OCI-LY7 (cell line): ENCODE measurements around the gene SCGB1D1. TPM values are rescaled to one million over a fixed set of nuclear protein-coding genes. Genes with fewer than 3 reads are reported as not detected.

Source experiments
- BruUV-seq: library from RNA; stranded (reverse); fragments of 400-500 nt; replicated peaks from 2 replicates; lab custom pipeline; 2021; lab: Mats Ljungman, UMichigan
- CTCF ChIA-PET: fragments of 300-600 bp; sonication (Branson Sonifier 250); formaldehyde crosslinking; loops from one replicate; lab custom pipeline; 2022; ENCODE audit warnings: antibody characterized with exemption; ENCODE audit not compliant: unreplicated experiment; lab: Charles Lee
- POLR2A ChIA-PET: fragments of 300-600 bp; sonication (Branson Sonifier 250); formaldehyde crosslinking; loops from one replicate; lab custom pipeline; 2022; ENCODE audit warnings: antibody characterized with exemption; lab: Charles Lee
- DNase-seq: peaks from one replicate; pipeline ENCODE4 v3.0.0-alpha.2; 2015; ENCODE audit warnings: low spot score
- H2AFZ ChIP-seq: fragments of 200-600 bp; sonication (generic), shearing (Covaris generic); 2 replicates; pipeline ENCODE4 v1.6.1; 2014; ENCODE audit warnings: mild to moderate bottlenecking, antibody characterized with exemption, low read length, moderate library complexity
- H3K27ac ChIP-seq: fragments of 200-600 bp; sonication (generic); 2 replicates; pipeline ENCODE4 v1.5.1; 2014; ENCODE audit warnings: mixed run types, low read depth, mild to moderate bottlenecking, moderate library complexity, low read length, inconsistent platforms; ENCODE audit not compliant: poor library complexity, severe bottlenecking
- H3K36me3 ChIP-seq: fragments of 200-600 bp; sonication (generic); 2 replicates; pipeline ENCODE4 v1.6.1; 2014; ENCODE audit warnings: mild to moderate bottlenecking, antibody characterized with exemption, low read length, moderate library complexity, mixed read lengths; ENCODE audit not compliant: insufficient read depth
- H3K4me1 ChIP-seq: fragments of 200-600 bp; sonication (generic); 2 replicates; pipeline ENCODE4 v1.5.1; 2014; ENCODE audit warnings: mild to moderate bottlenecking, low read length; ENCODE audit not compliant: insufficient read depth, poor library complexity, severe bottlenecking
- H3K4me2 ChIP-seq: fragments of 200-600 bp; sonication (generic); 2 replicates; pipeline ENCODE4 v1.6.1; 2014; ENCODE audit warnings: mild to moderate bottlenecking, low read length
- H3K4me3 ChIP-seq: fragments of 200-600 bp; sonication (generic); 2 replicates; pipeline ENCODE4 v1.5.1; 2014; ENCODE audit warnings: mild to moderate bottlenecking, low read depth, low read length; ENCODE audit not compliant: poor library complexity, severe bottlenecking
- H3K79me2 ChIP-seq: fragments of 200-600 bp; sonication (generic); 2 replicates; pipeline ENCODE4 v1.6.1; 2016; ENCODE audit warnings: low read depth, mild to moderate bottlenecking, low read length, moderate library complexity, mixed read lengths; ENCODE audit not compliant: insufficient read depth
- H3K9me2 ChIP-seq: fragments of 200-600 bp; sonication (generic); 2 replicates; pipeline ENCODE4 v1.6.1; 2016; ENCODE audit warnings: mild to moderate bottlenecking, low read length, mixed read lengths; ENCODE audit not compliant: insufficient read depth
- H3K9me3 ChIP-seq: fragments of 200-600 bp; sonication (generic); 2 replicates; pipeline ENCODE4 v1.6.1; 2014; ENCODE audit warnings: mild to moderate bottlenecking, mixed run types, low read length, mixed read lengths
- H4K20me1 ChIP-seq: fragments of 200-600 bp; sonication (generic); 2 replicates; pipeline ENCODE4 v1.6.1; 2014; ENCODE audit warnings: mild to moderate bottlenecking, antibody characterized with exemption, low read length, moderate library complexity, mixed read lengths; ENCODE audit not compliant: insufficient read depth
- EZH2phosphoT487 ChIP-seq: fragments of 200-600 bp; sonication (generic); IDR thresholded peaks from 2 replicates; pipeline ENCODE4 v1.6.1; 2018; ENCODE audit warnings: low read depth, borderline replicate concordance, mild to moderate bottlenecking, mixed run types, antibody characterized with exemption, low read length, moderate library complexity, mixed read lengths
- intact Hi-C: fragments of 100-400 bp; cut with micrococcal nuclease; formaldehyde crosslinking; loops from one replicate; pipeline ENCODE4 v1.10.0; 2022; ENCODE audit not compliant: unreplicated experiment
- total RNA-seq, 2 experiments: library from RNA; depleted of rRNA in 1 of 2; stranded (reverse); fragments of >200 nt in 1 of 2; shearing (Covaris generic) in 1 of 2; gene quantifications; 2 replicates each; pipeline ENCODE4 v1.2.3, GENCODE V29; 2014 to 2022
- TF ChIP-seq, protein P1 (sequence below): fragments of 200-600 bp; sonication (generic); conservative IDR thresholded peaks from 2 replicates; pipeline ENCODE4 v1.5.1; 2014; ENCODE audit warnings: mild to moderate bottlenecking, antibody characterized with exemption, low read length, moderate library complexity, mixed read lengths

The SCGB1D1 gene
- total RNA-seq, 2 experiments from 2014 or later, result not detected

- no peak overlapping the region for H3K4me2 ChIP-seq
- intact Hi-C loops, result no loop called here
- H3K4me1 ChIP-seq, result peaks cover 6% of the 10 kb centered on the region
- H2AFZ ChIP-seq, result no peak overlapping the region
- no peaks in the 10 kb centered on the region for H3K36me3 ChIP-seq
- H3K27ac ChIP-seq, result no peak overlapping the region
- TF ChIP-seq, protein P1, sequence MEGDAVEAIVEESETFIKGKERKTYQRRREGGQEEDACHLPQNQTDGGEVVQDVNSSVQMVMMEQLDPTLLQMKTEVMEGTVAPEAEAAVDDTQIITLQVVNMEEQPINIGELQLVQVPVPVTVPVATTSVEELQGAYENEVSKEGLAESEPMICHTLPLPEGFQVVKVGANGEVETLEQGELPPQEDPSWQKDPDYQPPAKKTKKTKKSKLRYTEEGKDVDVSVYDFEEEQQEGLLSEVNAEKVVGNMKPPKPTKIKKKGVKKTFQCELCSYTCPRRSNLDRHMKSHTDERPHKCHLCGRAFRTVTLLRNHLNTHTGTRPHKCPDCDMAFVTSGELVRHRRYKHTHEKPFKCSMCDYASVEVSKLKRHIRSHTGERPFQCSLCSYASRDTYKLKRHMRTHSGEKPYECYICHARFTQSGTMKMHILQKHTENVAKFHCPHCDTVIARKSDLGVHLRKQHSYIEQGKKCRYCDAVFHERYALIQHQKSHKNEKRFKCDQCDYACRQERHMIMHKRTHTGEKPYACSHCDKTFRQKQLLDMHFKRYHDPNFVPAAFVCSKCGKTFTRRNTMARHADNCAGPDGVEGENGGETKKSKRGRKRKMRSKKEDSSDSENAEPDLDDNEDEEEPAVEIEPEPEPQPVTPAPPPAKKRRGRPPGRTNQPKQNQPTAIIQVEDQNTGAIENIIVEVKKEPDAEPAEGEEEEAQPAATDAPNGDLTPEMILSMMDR, result no peak
- TF ChIP-seq EZH2phosphoT487, result no peak
- H4K20me1 ChIP-seq, result no peaks in the 10 kb centered on the region
- no TSS peak for BruUV-seq
- H3K79me2 ChIP-seq, result no peaks in the 10 kb centered on the region
- CTCF ChIA-PET, result no interaction called here
- POLR2A ChIA-PET, result no interaction called here
- no peak for DNase-seq
- H3K4me3 ChIP-seq, result no peak overlapping the region
- no peaks in the 10 kb centered on the region for H3K9me2 ChIP-seq
- H3K9me3 ChIP-seq, result no peaks in the 10 kb centered on the region
These were observed 8.9 kb upstream of the SCGB1D1 start for GRCh38 chr11:62181097-62181496.

DNA sequence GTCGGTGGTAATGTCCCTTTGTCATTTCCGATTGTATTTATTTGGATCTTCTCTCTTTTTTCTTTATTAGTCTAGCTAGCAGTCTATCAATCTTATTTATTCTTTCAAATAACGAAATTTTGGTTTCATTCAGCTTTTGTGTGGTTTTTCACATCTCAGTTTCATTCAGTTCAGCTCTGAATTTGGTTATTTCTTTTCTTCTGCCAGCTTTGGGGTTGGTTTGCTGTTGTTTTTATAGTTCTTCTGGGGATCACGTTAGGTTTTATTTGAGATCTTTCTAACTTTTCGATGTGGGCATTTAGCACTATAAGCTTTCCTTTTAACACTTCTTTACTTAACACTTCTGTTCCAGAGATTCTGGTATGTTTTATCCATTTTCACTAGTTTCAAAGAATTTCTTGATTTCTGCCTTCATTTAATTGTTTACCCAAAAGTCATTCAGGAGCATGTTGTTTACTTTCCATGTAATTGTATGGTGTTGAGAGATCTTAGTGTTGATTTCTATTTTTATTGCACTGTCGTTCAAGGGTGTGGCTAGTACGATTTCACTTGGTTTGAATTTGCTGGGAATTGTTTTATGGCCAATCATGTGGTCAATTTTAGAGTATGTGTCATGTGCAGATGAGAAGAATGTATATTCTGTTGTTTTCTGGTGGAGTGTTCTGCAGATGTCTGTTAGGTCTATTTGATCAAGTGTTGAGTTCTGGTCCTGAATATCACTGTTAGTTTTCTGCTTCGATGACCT, 7.7 kb upstream of the SCGB1D1 start:
- H3K4me1 ChIP-seq, result peaks cover 6% of the 10 kb centered on the region
- BruUV-seq, result no TSS peak
- no peak for DNase-seq
- H3K27ac ChIP-seq, result no peak overlapping the region
- no peak overlapping the region for H3K4me2 ChIP-seq
- H3K79me2 ChIP-seq, result no peaks in the 10 kb centered on the region
- H3K36me3 ChIP-seq, result no peaks in the 10 kb centered on the region
- CTCF ChIA-PET, result no interaction called here
- intact Hi-C loops, result no loop called here
- POLR2A ChIA-PET, result no interaction called here
- H3K9me3 ChIP-seq, result no peaks in the 10 kb centered on the region
- no peaks in the 10 kb centered on the region for H4K20me1 ChIP-seq
- TF ChIP-seq, protein P1, result no peak
- TF ChIP-seq EZH2phosphoT487, result no peak
- no peak overlapping the region for H2AFZ ChIP-seq
- H3K9me2 ChIP-seq, result no peaks in the 10 kb centered on the region
- H3K4me3 ChIP-seq, result no peak overlapping the region

DNA sequence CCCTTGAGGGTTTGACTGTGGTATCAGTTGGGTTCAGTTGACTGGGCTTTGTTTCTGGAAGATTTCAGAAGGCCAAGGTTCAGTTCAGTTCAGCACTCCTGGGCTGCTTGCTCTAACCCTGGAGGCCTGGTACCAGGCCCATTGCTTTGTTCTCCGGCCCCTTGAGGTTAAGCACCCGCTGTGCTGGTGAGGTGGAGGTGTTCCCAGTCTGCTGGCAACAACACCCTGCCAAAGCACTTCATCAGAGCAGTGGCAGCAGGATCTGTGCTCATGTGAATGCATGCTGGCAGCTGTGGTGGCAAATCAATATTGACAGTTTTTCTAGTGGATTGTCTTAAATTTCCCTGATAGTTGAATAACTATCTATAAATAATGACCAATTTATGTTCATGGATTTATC, 3.8 kb upstream of the SCGB1D1 start:
- Histone ChIP-seq H4K20me1 (no peaks in the 10 kb centered on the region), H2AFZ (no peak overlapping the region), H3K36me3 (no peaks in the 10 kb centered on the region), H3K9me3 (no peaks in the 10 kb centered on the region), H3K27ac (no peak overlapping the region), H3K4me3 (no peak overlapping the region), H3K79me2 (no peaks in the 10 kb centered on the region), H3K4me2 (no peak overlapping the region), H3K9me2 (no peaks in the 10 kb centered on the region), H3K4me1 (peaks cover 6% of the 10 kb centered on the region)
- no TSS peak for BruUV-seq
- no peak for DNase-seq
- ChIA-PET POLR2A (no interaction called here), CTCF (no interaction called here)
- TF ChIP-seq EZH2phosphoT487, result no peak
- TF ChIP-seq, protein P1, result no peak
- intact Hi-C loops, result no loop called here
